Ovary (tissue), 3 donors: ENCODE data around the gene CRAMP1.

Experiments
- EP300 ChIP-seq: sonication (generic); formaldehyde crosslinking; IDR thresholded peaks from one replicate; pipeline ENCODE4 v1.6.1; 2017; ENCODE audit warnings: antibody characterized with exemption
- POLR2A ChIP-seq: fragments of 450-650 bp; IDR thresholded peaks from one replicate; pipeline ENCODE4 v1.6.1; 2017; ENCODE audit warnings: antibody characterized with exemption, mild to moderate bottlenecking, moderate library complexity
- TF ChIP-seq, protein P1 (sequence below), 3 donors: fragments of 450-650 bp in 2 of 3; fragments of 200-600 bp in 1 of 3; IDR thresholded peaks; one replicate each; pipeline versions ENCODE4 v1.5.1 to v1.8.0; 2016 to 2022; ENCODE audit warnings: antibody characterized with exemption in 3 of 3, mild to moderate bottlenecking in 1 of 3
- donor health status: DM: no; HTN: no; CAD: no.

DNA sequence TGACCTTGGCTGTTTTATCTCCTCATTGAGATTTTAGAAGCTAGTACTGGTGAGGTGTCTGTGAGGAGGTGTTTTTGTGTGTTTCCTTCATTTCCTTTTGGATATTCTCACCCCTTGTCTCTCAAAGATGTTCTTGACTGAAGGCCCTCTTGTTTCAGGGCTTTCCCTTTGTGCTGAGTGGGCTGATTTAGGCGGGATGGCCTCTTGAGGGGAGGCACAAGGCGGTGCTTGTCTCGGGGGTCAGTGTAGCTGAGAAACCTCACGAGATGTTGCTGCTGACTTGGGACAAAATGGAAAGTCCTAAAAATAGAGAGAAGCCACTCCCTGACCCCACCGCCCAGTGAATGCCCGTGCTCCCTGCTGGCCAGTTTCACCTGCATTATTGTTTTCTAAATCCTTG lies 14.2 kb downstream of the CRAMP1 start:
- TF ChIP-seq, protein P1, sequence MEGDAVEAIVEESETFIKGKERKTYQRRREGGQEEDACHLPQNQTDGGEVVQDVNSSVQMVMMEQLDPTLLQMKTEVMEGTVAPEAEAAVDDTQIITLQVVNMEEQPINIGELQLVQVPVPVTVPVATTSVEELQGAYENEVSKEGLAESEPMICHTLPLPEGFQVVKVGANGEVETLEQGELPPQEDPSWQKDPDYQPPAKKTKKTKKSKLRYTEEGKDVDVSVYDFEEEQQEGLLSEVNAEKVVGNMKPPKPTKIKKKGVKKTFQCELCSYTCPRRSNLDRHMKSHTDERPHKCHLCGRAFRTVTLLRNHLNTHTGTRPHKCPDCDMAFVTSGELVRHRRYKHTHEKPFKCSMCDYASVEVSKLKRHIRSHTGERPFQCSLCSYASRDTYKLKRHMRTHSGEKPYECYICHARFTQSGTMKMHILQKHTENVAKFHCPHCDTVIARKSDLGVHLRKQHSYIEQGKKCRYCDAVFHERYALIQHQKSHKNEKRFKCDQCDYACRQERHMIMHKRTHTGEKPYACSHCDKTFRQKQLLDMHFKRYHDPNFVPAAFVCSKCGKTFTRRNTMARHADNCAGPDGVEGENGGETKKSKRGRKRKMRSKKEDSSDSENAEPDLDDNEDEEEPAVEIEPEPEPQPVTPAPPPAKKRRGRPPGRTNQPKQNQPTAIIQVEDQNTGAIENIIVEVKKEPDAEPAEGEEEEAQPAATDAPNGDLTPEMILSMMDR (IDR thresholded peaks at IDR 0.05) = no peak
- TF ChIP-seq POLR2A (no peak), EP300 (no peak)
